HG03521 (cell line): Measurements from ENCODE around the gene CCDC91.
A peak's percentile ranks its signal among the peaks of the same experiment; 100 is the strongest.
"Not testable (repeated sequence)": the region's sequence is repeated elsewhere in the genome, so short reads cannot be mapped to it uniquely, and the experiment has no call there.

Source experiments
- ATAC-seq: cut with Tn5 transposase; IDR thresholded peaks from one replicate; pipeline ENCODE4 v1.9.1; 2021; ENCODE audit warnings: mild to moderate bottlenecking, moderate library complexity; ENCODE audit not compliant: unreplicated experiment

Gene CCDC91

GRCh38 chr12:28231248-28231647 lies 41.0 kb downstream of the CCDC91 start:
- no peak for ATAC-seq

GRCh38 chr12:28232211-28232928 lies 42.1 kb downstream of the CCDC91 start:
- ATAC-seq = no peak

GRCh38 chr12:28234444-28234843 lies 44.2 kb downstream of the CCDC91 start:
- no peak for ATAC-seq

GRCh38 chr12:28235015-28235414 lies 44.8 kb downstream of the CCDC91 start:
- no peak for ATAC-seq

DNA sequence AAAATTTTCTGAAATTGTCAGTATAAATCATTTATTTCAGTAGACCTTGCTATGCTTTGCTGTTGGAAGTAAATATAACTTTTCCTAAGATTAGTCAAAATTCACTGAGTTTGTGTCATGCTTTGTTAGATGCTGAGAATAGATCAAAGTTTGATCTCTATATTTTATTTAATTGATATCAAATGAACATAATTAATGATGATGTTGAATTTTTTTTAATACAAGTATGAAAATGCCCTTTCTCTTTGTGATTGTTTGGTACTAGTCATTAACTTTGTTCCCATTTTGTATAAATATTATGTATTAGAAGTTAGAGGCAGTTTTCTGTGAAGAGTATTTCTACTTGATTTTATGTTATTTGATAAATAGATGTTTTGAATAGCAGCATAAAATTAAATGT lies 45.7 kb downstream of the CCDC91 start:
- ATAC-seq = no peak

GRCh38 chr12:28237423-28237822 lies 47.2 kb downstream of the CCDC91 start:
- no peak for ATAC-seq

GRCh38 chr12:28239918-28240317 lies 49.7 kb downstream of the CCDC91 start:
- ATAC-seq = no peak

GRCh38 chr12:28240853-28241252 lies 50.6 kb downstream of the CCDC91 start:
- ATAC-seq = no peak

- ATAC-seq = no peak
Measured at GRCh38 chr12:28242129-28242495, 51.9 kb downstream of the CCDC91 start.

DNA sequence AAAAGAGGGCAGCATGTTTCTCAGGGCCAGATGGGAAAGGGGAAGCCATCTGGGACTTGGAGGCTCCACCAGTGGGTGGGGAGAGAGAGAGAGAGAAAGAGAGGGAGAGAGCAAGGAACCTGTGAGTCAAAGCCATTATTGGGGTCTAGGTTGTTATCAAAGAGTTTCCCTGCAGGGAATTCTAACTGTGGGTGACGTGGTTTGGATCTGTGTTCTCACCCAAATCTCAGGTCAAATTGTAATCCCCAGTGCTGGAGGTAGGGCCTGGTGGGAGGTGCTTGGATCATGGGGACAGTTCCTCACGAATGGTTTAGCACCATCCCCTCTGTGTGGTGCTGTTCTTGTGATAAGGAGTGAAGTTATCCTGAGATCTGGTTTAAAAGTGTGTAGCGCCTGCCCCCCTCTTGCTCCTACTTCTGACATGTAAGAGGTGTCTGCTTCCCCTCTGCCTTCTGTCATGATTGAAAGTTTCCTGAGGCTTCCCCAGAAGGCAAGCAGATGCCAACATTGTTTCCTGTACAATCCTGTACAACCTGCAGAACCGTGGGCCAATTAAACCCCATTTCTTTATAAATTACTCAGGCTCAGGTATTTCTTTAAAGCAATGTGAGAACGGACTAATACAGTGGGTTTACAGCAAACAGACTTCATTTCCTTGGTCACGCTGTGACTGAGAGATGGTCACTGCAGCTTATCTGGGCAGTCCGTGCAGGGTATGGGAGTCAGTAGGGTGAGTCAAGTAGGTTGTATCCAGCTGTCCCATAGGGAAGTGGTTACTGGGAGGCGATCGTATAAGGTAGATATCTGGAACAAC lies 52.4 kb downstream of the CCDC91 start:
- ATAC-seq = no peak

- no peak for ATAC-seq
Measured at GRCh38 chr12:28243310-28243633, 53.0 kb downstream of the CCDC91 start.

GRCh38 chr12:28247806-28248205 lies 57.5 kb downstream of the CCDC91 start:
- ATAC-seq = no peak

- ATAC-seq = no peak
Measured at GRCh38 chr12:28248555-28249145, 58.4 kb downstream of the CCDC91 start.

DNA sequence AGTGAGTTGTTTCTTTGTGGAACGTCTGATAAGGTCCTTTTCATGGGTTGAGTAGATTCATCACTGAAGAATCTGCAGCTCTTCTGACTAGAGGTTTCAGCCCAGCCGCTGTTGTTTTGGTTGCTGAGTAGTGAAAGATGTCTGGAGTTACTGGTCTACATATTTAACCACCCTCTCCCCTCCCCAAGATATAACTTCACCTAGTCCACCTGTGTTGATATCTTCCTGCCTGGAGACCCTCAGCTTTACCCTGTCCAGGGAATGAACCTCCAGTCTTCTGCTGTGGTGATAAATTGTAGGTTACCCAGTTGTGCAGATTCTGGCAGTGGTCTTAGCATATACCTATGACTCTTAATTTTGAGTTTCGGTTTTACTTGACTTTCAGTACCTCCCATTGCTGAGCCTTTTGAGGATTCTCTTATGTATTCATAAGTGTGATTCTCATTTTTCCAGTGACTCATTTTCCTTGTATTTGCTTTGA lies 62.9 kb downstream of the CCDC91 start:
- ATAC-seq = peak; percentile 92

DNA sequence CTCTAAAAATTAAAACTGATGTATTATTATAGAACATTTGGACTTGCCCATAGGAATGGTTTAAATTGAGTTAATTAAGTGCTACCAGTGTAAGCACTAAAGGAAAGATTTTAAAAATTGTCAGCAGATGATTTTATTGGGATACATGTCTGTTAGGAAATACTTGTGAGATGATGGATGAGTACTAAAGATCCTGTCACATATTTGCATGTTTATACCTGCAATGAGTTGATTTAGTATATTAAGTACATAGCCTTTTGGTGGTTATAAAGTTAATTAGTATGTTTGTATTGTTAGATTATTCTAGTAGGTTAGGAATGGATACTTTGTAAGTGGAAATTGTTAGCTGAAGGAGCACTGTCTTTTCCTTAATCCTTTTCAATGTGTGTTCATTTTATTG lies 67.2 kb downstream of the CCDC91 start:
- no peak for ATAC-seq

DNA sequence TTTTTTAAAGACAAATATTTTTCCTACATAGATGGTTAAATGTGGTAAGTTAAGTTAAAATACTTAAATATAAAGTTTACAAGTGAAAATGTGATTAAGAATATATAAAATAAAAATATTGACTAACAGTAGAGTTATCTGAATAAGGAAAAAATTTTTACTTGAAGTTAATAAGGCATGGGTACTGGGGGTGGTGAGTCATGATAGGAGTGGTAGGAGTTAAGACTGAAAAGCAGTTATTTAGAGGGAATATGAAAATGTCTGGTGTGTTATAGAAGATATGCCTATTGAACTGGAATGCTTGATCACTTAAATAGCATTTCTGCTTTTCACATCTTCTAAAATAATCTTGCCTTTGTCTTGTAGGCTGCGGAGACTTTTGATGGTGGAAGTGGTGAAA lies 68.7 kb downstream of the CCDC91 start:
- ATAC-seq = no peak

GRCh38 chr12:28265435-28266042 lies 75.3 kb downstream of the CCDC91 start:
- no peak for ATAC-seq

DNA sequence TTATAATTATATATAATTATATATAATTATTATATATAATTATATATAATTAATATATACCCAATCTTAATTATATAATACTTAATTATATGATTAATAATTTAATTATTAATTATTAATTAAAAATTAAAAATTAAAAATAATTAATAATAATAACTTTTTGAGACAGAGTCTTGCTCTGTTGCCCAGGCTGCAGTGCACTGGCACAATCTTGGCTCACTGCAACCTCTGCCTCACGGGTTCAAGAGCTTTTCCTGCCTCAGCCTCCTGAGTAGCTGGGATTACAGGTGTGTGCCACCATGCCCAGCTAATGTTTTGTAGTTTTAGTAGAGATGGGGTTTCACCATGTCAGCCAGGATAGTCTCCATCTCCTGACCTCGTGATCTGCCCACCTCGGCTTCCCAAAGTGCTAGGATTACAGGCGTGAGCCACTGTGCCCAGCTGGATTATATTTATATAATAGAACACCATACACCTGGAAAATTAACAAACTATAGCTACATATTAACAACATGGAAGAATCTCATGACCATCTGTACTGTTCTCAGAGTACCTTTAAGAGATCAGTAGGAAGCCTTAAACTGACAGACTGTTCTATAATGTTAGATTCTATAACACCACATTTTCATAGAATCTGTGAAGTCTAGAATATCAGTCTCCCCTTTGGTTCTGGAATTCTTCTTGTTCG lies 77.8 kb downstream of the CCDC91 start:
- ATAC-seq = not testable (repeated sequence)

- no peak for ATAC-seq
Measured at GRCh38 chr12:28268608-28269229, 78.5 kb downstream of the CCDC91 start.

- no peak for ATAC-seq
Measured at GRCh38 chr12:28269851-28270250, 79.6 kb downstream of the CCDC91 start.

DNA sequence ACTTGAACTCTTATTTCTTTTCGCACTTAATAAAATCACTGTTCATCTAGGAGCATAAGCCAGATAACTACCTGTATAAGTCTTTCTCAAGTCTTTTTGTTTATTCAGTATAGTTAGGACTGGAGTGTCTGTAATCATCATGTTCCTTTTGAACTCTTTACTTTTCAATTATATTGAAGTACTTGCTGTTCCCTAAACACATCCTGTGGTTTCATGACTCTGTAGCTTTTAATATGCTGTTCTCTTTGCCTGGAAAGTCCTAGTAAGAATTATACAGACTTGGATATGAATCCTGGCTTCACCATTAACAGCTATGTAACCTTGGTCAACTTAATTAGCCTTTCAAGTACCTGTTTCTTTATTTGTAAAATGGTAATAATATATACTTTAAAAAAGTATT lies 88.2 kb downstream of the CCDC91 start:
- no peak for ATAC-seq
